Mucosa of rectum (tissue), 2 donors: ENCODE results near the gene PKN3.

Experiments used
- H3K27ac ChIP-seq, 2 donors: one replicate each; pipeline ENCODE4 v1.7.0; 2013; ENCODE audit warnings: inconsistent platforms in 2 of 2, low read depth in 2 of 2, low read length in 2 of 2
- H3K27me3 ChIP-seq, 2 donors: one replicate each; pipeline ENCODE4 v1.7.0; 2013; ENCODE audit warnings: low read length in 2 of 2; ENCODE audit not compliant: control insufficient read depth in 2 of 2, insufficient read depth in 2 of 2
- H3K36me3 ChIP-seq, 2 donors: one replicate each; pipeline ENCODE4 v1.7.0; 2013; ENCODE audit warnings: low read length in 2 of 2; ENCODE audit not compliant: control insufficient read depth in 2 of 2, insufficient read depth in 2 of 2
- H3K4me1 ChIP-seq, 2 donors: one replicate each; pipeline ENCODE4 v1.7.0; 2013; ENCODE audit warnings: low read length in 2 of 2, mild to moderate bottlenecking in 1 of 2; ENCODE audit not compliant: control insufficient read depth in 2 of 2, insufficient read depth in 2 of 2
- H3K4me3 ChIP-seq, 2 donors: one replicate each; pipeline ENCODE4 v1.7.0; 2013; ENCODE audit warnings: low read length in 2 of 2
- H3K9ac ChIP-seq, 2 donors: one replicate each; pipeline ENCODE4 v1.7.0; 2013; ENCODE audit warnings: low read length in 2 of 2, low read depth in 1 of 2, mild to moderate bottlenecking in 1 of 2
- H3K9me3 ChIP-seq, 2 donors: one replicate each; pipeline ENCODE4 v1.7.0; 2013; ENCODE audit warnings: low read length in 2 of 2; ENCODE audit not compliant: control insufficient read depth in 2 of 2
- donor health status: healthy.
- donor health status: Normal muscosa, but diverticular disease.

The PKN3 gene

DNA sequence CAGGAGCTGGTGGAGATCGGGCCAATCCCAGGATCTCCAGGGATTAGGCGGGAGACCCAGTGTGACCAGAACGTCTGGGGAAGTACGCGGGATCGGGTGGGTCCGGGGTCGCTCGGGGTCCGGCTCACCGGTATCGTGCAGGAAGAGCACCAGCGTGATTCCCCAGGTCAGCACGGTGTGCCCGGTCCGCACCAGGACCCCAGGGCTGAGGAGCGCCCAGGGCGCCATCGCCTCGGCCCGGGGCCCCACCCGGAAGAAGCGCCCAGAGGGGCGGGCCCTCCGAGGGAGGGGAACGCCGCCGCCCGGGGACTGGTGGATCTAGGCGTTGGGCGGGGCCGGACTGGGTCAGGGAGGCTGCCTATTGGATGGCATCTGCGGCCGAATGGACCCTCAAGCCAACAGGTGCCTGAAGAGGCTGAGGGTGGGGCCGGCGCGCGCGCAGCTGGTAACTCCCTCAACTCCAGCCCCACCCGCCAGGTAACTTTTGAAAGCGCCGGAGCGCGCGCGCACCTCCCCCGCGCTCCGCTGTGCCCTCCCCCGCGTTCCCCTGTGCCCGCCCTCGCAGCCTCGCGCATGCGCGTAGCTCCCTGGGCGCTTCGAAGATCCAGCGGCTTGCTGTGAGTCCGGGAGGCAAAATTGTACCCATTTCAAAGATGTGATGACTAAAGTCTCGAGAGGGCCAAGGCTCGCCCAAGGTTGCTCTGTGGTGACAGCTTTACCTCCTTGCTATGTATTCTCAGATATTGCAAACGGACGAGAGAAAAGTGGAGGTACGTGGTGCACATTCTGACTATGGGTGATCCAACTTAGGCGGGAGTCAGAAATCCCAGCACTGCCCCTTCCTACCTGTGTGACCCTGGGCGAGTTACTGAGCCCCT lies 21.8 kb downstream of the PKN3 start, which contains the start of gene ZDHHC12:
Gene ZDHHC12 (minus strand): TSS at position 262 of the 878 bp plus-strand sequence. CDS start 34 bp downstream, at position 228.
- Histone ChIP-seq H3K4me3 (peak within 1 kb of the TSS; percentile 89 to 93), H3K9ac (peak within 1 kb of the TSS; percentile 93 to 97), H3K27me3 (no peaks in the 10 kb centered on the region), H3K4me1 (peaks cover 18 to 21% of the 10 kb centered on the region in 2 donors), H3K27ac (peak within 1 kb of the TSS; percentile 76 to 81), H3K36me3 (peaks cover 9 to 15% of the 10 kb centered on the region in 2 donors), H3K9me3 (no peaks in the 10 kb centered on the region)

DNA sequence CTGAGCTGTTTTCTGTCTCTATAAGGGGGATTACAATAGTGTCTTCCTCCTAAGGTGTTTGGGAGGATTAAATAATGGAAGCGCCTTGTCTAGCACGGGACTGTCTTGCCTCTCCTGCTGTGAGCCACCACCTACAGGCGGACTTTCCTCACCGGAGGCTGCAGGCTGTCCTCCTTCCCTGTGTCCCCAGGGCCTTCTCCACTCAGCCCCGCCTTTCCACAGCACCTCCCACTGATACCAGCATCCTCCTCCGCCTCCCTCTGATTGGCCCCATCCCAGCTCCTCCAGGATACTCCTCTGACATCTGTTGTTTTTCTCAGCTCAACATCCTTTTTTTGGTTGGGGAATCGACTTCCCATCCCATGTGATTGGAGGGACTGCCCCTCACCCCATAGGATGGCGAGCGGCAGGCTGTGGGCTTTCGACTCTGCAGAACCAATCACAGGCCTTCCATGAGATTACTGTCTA lies 22.5 kb downstream of the PKN3 start:
- H3K27me3 ChIP-seq, result no peaks in the 10 kb centered on the region
- peaks cover 15 to 17% of the 10 kb centered on the region in 2 donors for H3K4me1 ChIP-seq
- H3K9me3 ChIP-seq, result no peaks in the 10 kb centered on the region
- peak overlapping the region; percentile 70 to 76 for H3K27ac ChIP-seq
- peak overlapping the region; percentile 89 to 93 for H3K4me3 ChIP-seq
- H3K9ac ChIP-seq, result peak overlapping the region; percentile 57 to 81
- peaks cover 9 to 15% of the 10 kb centered on the region in 2 donors for H3K36me3 ChIP-seq

DNA sequence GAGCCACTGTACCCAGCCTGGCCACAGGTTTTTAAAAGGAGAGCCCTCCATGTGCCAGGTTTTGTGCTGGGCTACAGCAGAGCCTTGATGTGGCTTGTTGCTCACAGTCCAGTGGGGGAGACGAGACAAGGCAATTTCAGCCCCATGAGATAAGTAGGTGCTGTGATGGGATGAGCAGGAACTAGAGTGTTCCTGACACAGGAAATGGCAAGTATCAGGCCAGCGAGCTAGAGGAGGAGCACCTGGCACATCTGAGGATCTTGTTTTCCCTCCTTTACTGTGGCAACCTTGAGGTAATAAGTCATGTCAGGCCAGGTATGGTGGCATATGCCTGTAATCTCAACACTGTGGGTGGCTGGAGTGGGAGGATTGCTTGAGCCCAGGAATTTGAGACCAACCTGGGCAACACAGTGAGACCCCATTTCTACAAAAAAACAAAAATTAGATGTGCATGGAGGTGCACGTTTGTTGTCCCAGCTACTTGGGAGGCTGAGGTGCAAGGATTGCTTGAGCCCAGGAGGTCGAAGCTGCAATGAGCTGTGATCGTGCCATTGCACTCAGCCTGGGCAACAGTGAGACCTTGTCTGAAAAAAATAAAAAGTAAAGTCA lies 25.4 kb downstream of the PKN3 start:
- Histone ChIP-seq H3K27ac (no peak overlapping the region), H3K36me3 (peaks cover 10 to 11% of the 10 kb centered on the region in 2 donors)

DNA sequence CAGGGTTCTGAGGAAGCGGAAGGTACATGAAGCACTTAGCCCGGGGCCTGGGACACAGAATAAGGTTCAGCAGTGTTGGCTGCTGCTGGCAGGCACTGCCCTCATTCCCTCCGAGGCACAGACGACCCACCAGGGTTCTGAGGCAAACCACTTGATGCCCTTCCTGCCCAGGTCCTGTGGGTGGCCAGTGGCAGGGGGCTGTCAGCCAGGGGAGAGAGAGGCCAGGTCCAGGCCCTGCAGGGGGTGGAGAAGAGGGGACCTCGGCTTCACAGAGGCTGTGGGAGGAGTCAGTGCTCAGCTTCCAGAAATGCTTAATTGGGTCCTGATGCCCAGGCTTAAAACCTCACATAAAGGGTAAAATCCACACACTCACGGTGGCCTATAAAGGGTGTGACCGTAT lies 26.0 kb downstream of the PKN3 start:
- Histone ChIP-seq H3K27ac (no peak overlapping the region), H3K4me3 (no peak overlapping the region), H3K9me3 (no peaks in the 10 kb centered on the region), H3K4me1 (peaks cover 9 to 10% of the 10 kb centered on the region in 2 donors), H3K27me3 (no peaks in the 10 kb centered on the region), H3K9ac (no peak overlapping the region), H3K36me3 (peaks cover 12 to 13% of the 10 kb centered on the region in 2 donors)

More for the DNA sequence above, 25.4 kb downstream of the PKN3 start:
- H3K27me3 ChIP-seq, result no peaks in the 10 kb centered on the region
- H3K9ac ChIP-seq, result no peak overlapping the region
- H3K9me3 ChIP-seq, result no peaks in the 10 kb centered on the region
- H3K4me3 ChIP-seq, result no peak overlapping the region
- peaks cover 15% of the 10 kb centered on the region in 2 donors for H3K4me1 ChIP-seq

DNA sequence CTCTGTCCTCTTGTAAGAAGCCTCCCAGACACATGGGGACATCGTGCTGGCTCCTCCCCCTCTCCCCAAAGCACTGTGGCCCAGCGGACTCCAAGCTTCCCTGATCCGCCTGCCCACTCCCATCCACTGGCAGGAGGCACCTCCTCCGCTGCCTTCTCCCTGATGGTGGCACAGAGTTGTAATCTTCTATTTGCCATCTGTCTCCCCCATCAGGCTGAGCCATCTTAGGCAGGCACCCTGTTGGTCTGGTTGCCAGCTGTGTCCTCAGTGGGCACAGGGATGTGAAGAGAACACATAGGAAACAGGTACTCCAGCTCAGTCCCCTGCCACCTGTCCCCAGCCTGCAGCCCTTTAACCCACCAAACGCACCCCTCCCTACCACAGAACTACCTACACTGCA lies 27.0 kb downstream of the PKN3 start:
- Histone ChIP-seq H3K4me3 (no peak overlapping the region), H3K4me1 (peaks cover 5 to 7% of the 10 kb centered on the region in 2 donors), H3K27ac (no peak overlapping the region), H3K36me3 (peaks cover 13 to 14% of the 10 kb centered on the region in 2 donors), H3K9me3 (no peaks in the 10 kb centered on the region), H3K27me3 (no peaks in the 10 kb centered on the region), H3K9ac (no peak overlapping the region)

DNA sequence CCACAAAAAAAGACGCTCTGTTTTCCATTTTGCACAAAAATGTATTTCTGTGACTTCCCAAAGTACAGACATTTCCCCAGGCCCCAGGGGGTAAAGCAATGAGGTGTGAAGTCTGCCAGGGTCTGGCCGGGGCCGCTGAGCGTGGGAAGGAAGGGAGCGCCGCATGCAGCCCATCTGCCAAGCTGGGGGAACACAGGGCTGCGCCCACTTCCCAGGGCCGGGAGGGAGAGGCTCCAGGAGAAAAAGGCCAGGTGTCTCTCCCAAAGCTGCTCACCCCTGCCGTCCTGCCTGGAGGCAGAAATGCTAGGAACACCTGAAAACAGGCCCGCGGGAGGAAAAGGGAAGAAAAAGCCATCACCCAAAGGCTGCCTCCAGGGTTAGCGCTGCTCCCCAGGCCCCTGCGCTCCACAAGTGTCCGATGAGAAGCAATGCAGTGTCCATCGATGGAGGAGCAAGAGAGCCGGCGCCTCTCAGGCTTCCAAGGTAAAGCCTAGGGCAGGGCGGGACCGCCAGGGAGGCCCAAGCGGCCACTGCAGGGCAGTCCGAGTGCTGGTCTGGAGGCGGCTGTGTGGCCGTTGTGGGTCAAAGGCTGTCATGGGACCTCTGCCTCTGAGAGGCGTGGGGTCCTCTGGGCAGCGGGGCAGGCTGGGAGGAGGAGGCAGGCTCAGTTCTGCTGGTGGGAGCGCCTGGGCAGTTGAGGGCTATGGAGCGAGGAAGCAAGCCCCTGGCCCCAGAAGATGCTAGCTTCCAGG lies 27.6 kb downstream of the PKN3 start:
- Histone ChIP-seq H3K4me1 (peaks cover 0 to 3% of the 10 kb centered on the region in 2 donors), H3K27ac (no peak overlapping the region), H3K4me3 (no peak overlapping the region), H3K9ac (no peak overlapping the region), H3K36me3 (peaks cover 16 to 17% of the 10 kb centered on the region in 2 donors), H3K27me3 (no peaks in the 10 kb centered on the region), H3K9me3 (no peaks in the 10 kb centered on the region)

DNA sequence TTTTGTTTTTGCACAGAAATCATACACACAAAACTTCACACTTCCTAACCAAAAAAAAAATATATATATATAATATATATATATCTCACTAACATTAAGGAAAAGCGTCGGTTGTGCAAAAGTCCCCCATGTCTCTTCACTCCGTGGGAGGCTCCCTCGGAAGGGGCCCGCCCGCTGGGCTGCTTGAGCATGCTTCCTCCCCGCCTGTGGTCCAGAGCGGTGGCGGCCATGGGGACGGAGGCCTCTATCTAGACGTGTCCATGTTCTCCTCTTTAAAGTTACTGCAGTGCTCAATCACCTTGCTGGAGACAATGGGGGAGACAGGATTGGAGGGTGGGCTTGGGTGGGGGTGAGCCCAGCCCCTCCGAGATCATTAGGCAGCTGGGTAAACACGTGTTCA lies 28.8 kb downstream of the PKN3 start:
- H3K36me3 ChIP-seq, result peaks cover 21% of the 10 kb centered on the region in 2 donors
- H3K9ac ChIP-seq, result no peak overlapping the region
- no peaks in the 10 kb centered on the region for H3K9me3 ChIP-seq
- H3K4me1 ChIP-seq, result peaks cover 0 to 3% of the 10 kb centered on the region in 2 donors
- H3K4me3 ChIP-seq, result no peak overlapping the region
- no peaks in the 10 kb centered on the region for H3K27me3 ChIP-seq
- H3K27ac ChIP-seq, result no peak overlapping the region

DNA sequence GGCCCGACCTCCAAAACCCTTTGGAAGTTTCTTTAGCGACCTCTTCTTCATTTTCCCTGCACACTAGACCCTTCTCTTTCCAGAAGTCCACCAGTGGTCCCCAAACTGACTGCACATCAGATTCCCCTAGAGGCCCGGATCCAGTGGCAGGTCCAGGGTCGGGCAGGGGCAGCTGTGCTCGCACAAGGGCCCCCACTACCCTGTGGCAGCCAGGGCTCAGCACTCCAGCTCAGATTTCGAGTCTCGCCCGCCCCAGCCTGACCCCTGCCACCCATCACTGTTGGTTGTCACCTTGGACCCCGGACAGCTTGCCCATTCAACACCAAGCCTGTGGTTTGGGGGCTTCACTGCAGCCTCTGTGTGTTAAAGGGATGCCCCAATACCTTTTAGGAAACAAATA lies 29.4 kb downstream of the PKN3 start:
- Histone ChIP-seq H3K4me1 (peaks cover 0 to 3% of the 10 kb centered on the region in 2 donors), H3K4me3 (no peak overlapping the region), H3K9me3 (no peaks in the 10 kb centered on the region), H3K9ac (no peak overlapping the region), H3K36me3 (peaks cover 21% of the 10 kb centered on the region in 2 donors), H3K27me3 (no peaks in the 10 kb centered on the region), H3K27ac (no peak overlapping the region)

DNA sequence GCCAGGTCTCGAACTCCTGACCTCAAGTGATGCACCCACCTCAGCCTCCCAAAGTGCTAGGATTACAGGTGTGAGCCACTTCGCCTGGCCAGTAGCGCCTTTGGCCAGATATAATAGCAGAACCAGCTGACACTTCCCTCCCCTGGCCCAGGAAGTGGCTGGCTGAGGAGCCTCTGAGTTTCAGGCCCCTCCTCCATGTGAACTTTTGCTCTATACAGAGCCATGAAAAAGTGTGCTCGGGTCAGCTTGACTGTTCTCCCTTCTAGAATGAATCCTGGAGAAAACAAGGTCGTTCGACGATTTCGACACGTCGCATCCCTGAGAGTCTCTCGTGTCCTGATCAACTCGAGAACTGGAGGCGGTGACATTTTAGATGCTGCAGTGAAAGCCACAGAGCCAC lies 30.3 kb downstream of the PKN3 start:
- no peak overlapping the region for H3K9ac ChIP-seq
- H3K27me3 ChIP-seq, result no peaks in the 10 kb centered on the region
- no peak overlapping the region for H3K4me3 ChIP-seq
- no peaks in the 10 kb centered on the region for H3K9me3 ChIP-seq
- H3K4me1 ChIP-seq, result peaks cover 0 to 3% of the 10 kb centered on the region in 2 donors
- peaks cover 21 to 26% of the 10 kb centered on the region in 2 donors for H3K36me3 ChIP-seq
- H3K27ac ChIP-seq, result no peak overlapping the region
